Lower lobe of right lung (tissue), 2 donors: ENCODE data around the gene CCDC88C. TPM values are rescaled to one million over a fixed set of nuclear protein-coding genes. Genes with fewer than 3 reads are reported as not detected.

Source experiments
- ATAC-seq, 2 donors: fragments of 200-7000 bp; cut with Tn5 transposase; one replicate each; pipeline ENCODE4 v1.9.1; 2020 to 2022; ENCODE audit warnings: mild to moderate bottlenecking in 2 of 2, moderate library complexity in 2 of 2
- DNase-seq: peaks from one replicate; pipeline ENCODE4 v3.0.0-alpha.2; 2020
- H3K27ac ChIP-seq: fragments of 200-600 bp; one replicate; pipeline ENCODE4 v1.8.0; 2022
- H3K27me3 ChIP-seq: fragments of 200-600 bp; one replicate; pipeline ENCODE4 v1.8.0; 2022; ENCODE audit warnings: low read depth
- H3K36me3 ChIP-seq: fragments of 200-600 bp; one replicate; pipeline ENCODE4 v1.8.0; 2022; ENCODE audit warnings: mild to moderate bottlenecking
- H3K4me1 ChIP-seq: fragments of 200-600 bp; one replicate; pipeline ENCODE4 v1.8.0; 2022
- H3K4me3 ChIP-seq: fragments of 200-600 bp; one replicate; pipeline ENCODE4 v1.8.0; 2022; ENCODE audit warnings: mild to moderate bottlenecking
- H3K9me3 ChIP-seq: fragments of 200-600 bp; one replicate; pipeline ENCODE4 v1.8.0; 2022
- intact Hi-C: fragments of 100-400 bp; cut with DNase I; formaldehyde crosslinking; loops from one replicate; pipeline ENCODE4 v1.11.0; 2022
- total RNA-seq: library from RNA; stranded (reverse); fragmentation: NEBNext Ultra II Directional; extraction: Animal tissue kit (Norgen Biotek cat#: 25700); gene quantifications from one replicate; pipeline ENCODE4 v1.2.1, GENCODE V29; 2021
- TF ChIP-seq, protein P1 (sequence below): fragments of 200-600 bp; IDR thresholded peaks from one replicate; pipeline ENCODE4 v1.8.0; 2022; ENCODE audit warnings: antibody characterized with exemption, mild to moderate bottlenecking
- donor health status: DM: no; HTN: yes; CAD: no; lungs with severe emphysema.

Gene CCDC88C
- total RNA-seq, 1 donor from 2014 or later, result 45.8 TPM

DNA sequence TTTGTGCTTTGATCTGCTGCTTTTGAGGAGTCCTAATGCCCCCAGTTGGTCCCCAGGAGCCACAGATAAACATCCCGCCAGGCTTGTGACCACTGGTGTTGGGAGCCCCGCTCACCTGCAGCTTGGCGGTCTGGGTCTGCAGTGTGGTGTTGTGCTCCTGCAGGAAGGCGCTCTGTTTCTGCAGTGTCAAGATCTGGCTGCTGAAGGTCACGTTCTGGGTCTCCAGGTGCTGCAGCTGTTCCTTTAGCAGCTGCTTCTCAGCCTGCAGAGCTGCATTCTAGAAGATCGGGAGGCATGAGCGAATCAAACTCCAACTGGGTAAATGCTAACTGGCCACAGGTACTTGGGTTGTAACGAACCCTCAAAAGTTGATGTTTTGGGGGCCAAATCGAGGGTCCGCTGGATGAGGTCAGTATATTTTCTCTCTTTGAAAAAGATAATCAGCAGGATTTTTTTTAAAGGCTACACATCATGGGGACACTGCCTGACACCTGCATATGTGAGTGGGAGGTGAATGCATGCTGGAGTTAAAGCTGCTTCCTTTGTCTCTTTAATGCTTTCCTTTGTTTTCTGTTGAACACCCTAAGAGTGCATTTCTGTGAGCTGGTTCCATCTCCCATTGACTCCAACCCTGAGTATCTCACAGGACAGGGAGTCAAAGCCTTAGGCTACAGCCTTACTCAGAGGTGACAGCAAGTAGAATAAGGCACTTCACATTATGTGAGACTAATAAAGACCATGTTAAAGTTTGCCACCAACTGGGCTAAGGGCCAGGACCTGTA is 111.8 kb downstream of the CCDC88C start:
- peaks cover 90% of the 10 kb centered on the region for H3K36me3 ChIP-seq
- H3K4me1 ChIP-seq, result no peaks in the 10 kb centered on the region
- TF ChIP-seq, protein P1, sequence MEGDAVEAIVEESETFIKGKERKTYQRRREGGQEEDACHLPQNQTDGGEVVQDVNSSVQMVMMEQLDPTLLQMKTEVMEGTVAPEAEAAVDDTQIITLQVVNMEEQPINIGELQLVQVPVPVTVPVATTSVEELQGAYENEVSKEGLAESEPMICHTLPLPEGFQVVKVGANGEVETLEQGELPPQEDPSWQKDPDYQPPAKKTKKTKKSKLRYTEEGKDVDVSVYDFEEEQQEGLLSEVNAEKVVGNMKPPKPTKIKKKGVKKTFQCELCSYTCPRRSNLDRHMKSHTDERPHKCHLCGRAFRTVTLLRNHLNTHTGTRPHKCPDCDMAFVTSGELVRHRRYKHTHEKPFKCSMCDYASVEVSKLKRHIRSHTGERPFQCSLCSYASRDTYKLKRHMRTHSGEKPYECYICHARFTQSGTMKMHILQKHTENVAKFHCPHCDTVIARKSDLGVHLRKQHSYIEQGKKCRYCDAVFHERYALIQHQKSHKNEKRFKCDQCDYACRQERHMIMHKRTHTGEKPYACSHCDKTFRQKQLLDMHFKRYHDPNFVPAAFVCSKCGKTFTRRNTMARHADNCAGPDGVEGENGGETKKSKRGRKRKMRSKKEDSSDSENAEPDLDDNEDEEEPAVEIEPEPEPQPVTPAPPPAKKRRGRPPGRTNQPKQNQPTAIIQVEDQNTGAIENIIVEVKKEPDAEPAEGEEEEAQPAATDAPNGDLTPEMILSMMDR, result no peak
- DNase-seq, result no peak
- no peaks in the 10 kb centered on the region for H3K9me3 ChIP-seq
- intact Hi-C loops, result no loop called here
- H3K27me3 ChIP-seq, result no peaks in the 10 kb centered on the region
- ATAC-seq, result no peak
- H3K4me3 ChIP-seq, result no peak overlapping the region
- H3K27ac ChIP-seq, result no peak overlapping the region

DNA sequence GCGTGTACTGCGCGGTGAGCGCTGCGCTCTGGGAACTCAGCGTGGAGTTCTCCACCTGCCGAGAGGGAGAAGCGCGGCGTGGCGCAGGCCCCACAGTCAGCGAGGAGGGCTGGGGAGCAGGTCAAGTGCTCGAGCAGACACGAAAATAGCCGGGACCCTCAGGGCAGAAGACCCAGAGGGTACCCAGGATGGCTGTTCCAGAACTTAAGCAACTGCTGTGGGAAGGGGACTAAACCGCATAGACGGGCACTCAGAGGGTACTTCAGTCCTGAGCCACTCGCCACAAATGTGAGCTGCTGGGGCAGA is 113.7 kb downstream of the CCDC88C start:
- peaks cover 87% of the 10 kb centered on the region for H3K36me3 ChIP-seq
- DNase-seq, result peak; percentile 36

DNA sequence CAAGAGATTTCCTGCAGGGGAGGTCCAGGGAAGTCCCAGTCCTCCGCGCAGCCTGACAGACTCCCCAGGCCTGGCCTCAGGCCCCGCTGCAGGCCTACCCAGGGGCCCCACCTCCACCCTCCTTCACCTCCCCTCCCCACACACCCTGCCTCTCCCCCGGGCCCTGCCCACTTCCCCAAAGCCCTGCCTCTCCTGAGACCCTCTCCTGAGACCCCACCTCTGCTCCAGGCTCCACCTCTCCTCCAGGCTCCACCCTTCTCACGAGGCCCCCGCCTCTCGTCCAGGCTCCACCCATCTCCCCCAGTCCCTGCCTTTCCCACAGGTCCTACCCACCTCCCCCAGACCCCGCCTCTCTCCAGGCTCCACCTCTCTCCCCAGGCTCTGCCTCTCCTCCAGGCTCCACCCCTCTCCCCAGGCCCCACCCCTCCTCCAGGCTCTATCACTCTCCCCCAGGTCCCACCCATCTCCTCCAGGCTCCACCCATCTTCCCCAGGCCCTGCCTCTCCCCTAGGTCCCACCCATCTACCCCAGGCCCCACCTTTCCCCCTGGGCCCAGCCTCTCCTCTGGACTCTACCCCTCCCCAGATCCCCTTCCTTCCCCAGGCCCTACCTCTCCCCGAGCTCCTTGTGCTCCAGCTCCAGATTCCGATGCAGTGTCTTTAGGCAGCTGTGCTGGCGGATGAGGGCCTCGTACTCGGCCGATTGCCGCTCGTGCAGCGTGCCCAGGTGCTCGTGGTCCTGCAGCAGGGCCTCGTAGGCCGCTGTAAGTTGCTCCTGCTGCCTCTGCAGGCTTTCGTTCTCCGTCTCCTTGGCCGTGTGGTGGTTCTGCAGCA is 114.3 kb downstream of the CCDC88C start:
- TF ChIP-seq, protein P1, result no peak
- Histone ChIP-seq H3K27ac (no peak overlapping the region), H3K27me3 (no peaks in the 10 kb centered on the region), H3K4me3 (no peak overlapping the region), H3K4me1 (no peaks in the 10 kb centered on the region), H3K9me3 (no peaks in the 10 kb centered on the region), H3K36me3 (peaks cover 87% of the 10 kb centered on the region)
- DNase-seq (peak; percentile 41), ATAC-seq (peak; percentile 52 to 60)
- intact Hi-C loops, result no loop called here

More for the DNA sequence above, 113.7 kb downstream of the CCDC88C start:
- Histone ChIP-seq H3K9me3 (no peaks in the 10 kb centered on the region), H3K4me3 (no peak overlapping the region), H3K27me3 (no peaks in the 10 kb centered on the region), H3K4me1 (no peaks in the 10 kb centered on the region), H3K27ac (no peak overlapping the region)
- intact Hi-C loops, result no loop called here
- ATAC-seq, result peak in 1 of 2 donors; percentile 5
- TF ChIP-seq, protein P1, result no peak

DNA sequence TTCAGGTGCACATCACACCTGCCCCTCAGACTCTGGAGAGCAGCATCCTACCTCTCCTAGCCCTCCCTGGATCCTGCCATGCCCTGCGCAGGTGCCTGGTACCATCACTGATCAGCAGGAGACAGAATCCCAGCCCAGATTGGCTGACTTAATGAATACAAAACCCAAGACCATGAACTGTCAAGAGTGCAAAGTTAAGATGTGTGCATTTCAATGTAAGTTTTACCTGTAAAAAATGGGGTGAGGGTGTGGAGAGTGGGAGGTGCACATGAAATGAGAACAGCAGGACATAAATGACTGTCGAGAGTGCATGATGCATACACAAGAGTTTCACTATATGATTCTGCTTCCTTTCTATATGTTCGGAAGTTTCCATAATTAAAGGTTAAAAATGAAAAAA is 115.2 kb downstream of the CCDC88C start:
- intact Hi-C loops, result no loop called here
- H3K36me3 ChIP-seq, result peaks cover 82% of the 10 kb centered on the region
- H3K9me3 ChIP-seq, result no peaks in the 10 kb centered on the region
- no peak for ATAC-seq
- DNase-seq, result peak; percentile 11
- H3K27ac ChIP-seq, result no peak overlapping the region
- no peaks in the 10 kb centered on the region for H3K4me1 ChIP-seq
- TF ChIP-seq, protein P1, result no peak
- H3K27me3 ChIP-seq, result no peaks in the 10 kb centered on the region
- no peak overlapping the region for H3K4me3 ChIP-seq

DNA sequence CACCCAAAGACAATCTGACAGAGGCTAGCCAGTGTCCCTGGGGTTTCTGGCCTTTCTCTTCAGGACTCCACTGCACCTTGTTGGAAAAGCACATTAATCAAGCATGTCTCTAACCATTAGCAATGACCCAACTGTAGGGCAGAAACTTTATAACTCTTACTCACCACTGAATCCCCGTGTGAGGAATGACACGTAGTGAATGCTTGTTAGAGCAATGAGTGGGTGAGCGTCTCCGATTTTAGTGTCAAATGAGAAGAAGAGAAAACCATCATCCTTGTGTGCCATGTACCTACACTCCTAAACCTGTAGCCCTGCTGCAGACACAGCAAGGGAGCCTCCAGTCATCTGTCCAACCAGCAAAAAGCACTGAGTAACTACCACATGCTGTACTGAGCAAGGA is 116.7 kb downstream of the CCDC88C start:
- Histone ChIP-seq H3K27me3 (no peaks in the 10 kb centered on the region), H3K4me1 (no peaks in the 10 kb centered on the region), H3K27ac (no peak overlapping the region), H3K36me3 (peaks cover 82% of the 10 kb centered on the region), H3K9me3 (no peaks in the 10 kb centered on the region), H3K4me3 (no peak overlapping the region)
- DNase-seq (no peak), ATAC-seq (no peak)
- TF ChIP-seq, protein P1, result no peak
- intact Hi-C loops, result no loop called here
